HepG2 (cell line): Measurements from ENCODE around the gene AKR1A1. TPM values are rescaled to one million over a fixed set of nuclear protein-coding genes. Genes with fewer than 3 reads are reported as not detected.
A peak's percentile ranks its signal among the peaks of the same experiment; 100 is the strongest.

Experiments
- ARNTL ChIP-seq: sonication (generic); formaldehyde crosslinking; IDR thresholded peaks from 2 replicates; pipeline ENCODE4 v1.4.0; 2020; ENCODE audit warnings: mild to moderate bottlenecking, missing genetic modification reagents
- DPF2 ChIP-seq: sonication (generic); formaldehyde crosslinking; IDR thresholded peaks from 2 replicates; pipeline ENCODE4 v1.4.0; 2020; ENCODE audit warnings: mild to moderate bottlenecking, low read depth, missing genetic modification reagents, borderline replicate concordance
- EZH2 ChIP-seq: conservative IDR thresholded peaks from 2 replicates; pipeline ENCODE4 v1.6.1; 2012; ENCODE audit warnings: mild to moderate bottlenecking, low read depth, low read length, moderate library complexity
- GABPB1 ChIP-seq: IDR thresholded peaks from 2 replicates; pipeline ENCODE4 v1.6.1; 2016; ENCODE audit warnings: mild to moderate bottlenecking, missing genetic modification reagents, moderate library complexity, missing compliant biosample characterization
- GTF3A ChIP-seq: sonication (generic); formaldehyde crosslinking; conservative IDR thresholded peaks from 2 replicates; pipeline ENCODE4 v1.4.0; 2020; ENCODE audit warnings: mild to moderate bottlenecking, missing genetic modification reagents
- HES4 ChIP-seq: sonication (generic); formaldehyde crosslinking; IDR thresholded peaks from 2 replicates; pipeline ENCODE4 v1.9.0; 2021; ENCODE audit warnings: mild to moderate bottlenecking, missing genetic modification reagents, borderline replicate concordance
- KAT8 ChIP-seq: IDR thresholded peaks from 2 replicates; pipeline ENCODE4 v1.6.1; 2016; ENCODE audit warnings: missing genetic modification reagents, missing compliant biosample characterization
- MTF1 ChIP-seq: sonication (generic); formaldehyde crosslinking; IDR thresholded peaks from 2 replicates; pipeline ENCODE4 v1.5.0; 2020; ENCODE audit warnings: missing genetic modification reagents
- NR2F1 ChIP-seq, 2 experiments: fragments of 450-650 bp in 1 of 2; formaldehyde crosslinking in 1 of 2; IDR thresholded peaks; 2 replicates each; pipeline versions ENCODE4 v1.5.0 to v1.6.1; 2016 to 2020; ENCODE audit warnings: mild to moderate bottlenecking in 1 of 2, missing compliant biosample characterization in 1 of 2, missing genetic modification reagents in 1 of 2, moderate library complexity in 1 of 2
- PCBP1 ChIP-seq: fragments of 200-400 bp; formaldehyde crosslinking; IDR thresholded peaks from 2 replicates; pipeline ENCODE4 v1.6.1; 2017; ENCODE audit warnings: mild to moderate bottlenecking, low read depth, low read length, borderline replicate concordance
- PHF8 ChIP-seq: sonication (generic); formaldehyde crosslinking; IDR thresholded peaks from 2 replicates; pipeline ENCODE4 v1.5.0; 2020; ENCODE audit warnings: missing genetic modification reagents
- RBAK ChIP-seq: sonication (generic); formaldehyde crosslinking; IDR thresholded peaks from 2 replicates; pipeline ENCODE4 v1.5.1; 2020; ENCODE audit warnings: mild to moderate bottlenecking, missing genetic modification reagents
- SNRNP70 ChIP-seq: fragments of 200-400 bp; formaldehyde crosslinking; IDR thresholded peaks from 2 replicates; pipeline ENCODE4 v1.6.1; 2017; ENCODE audit warnings: mild to moderate bottlenecking, low read depth, low read length, moderate library complexity
- SOX13 ChIP-seq, 3 experiments: fragments of 450-650 bp in 1 of 3; sonication (generic) in 1 of 3; formaldehyde crosslinking in 1 of 3; IDR thresholded peaks in 2 of 3; conservative IDR thresholded peaks in 1 of 3; 2 replicates each; pipeline versions ENCODE4 v1.5.0 to v1.6.1; 2016 to 2020; ENCODE audit warnings: antibody characterized with exemption in 1 of 3, mild to moderate bottlenecking in 1 of 3, missing compliant biosample characterization in 1 of 3, missing genetic modification reagents in 1 of 3, moderate library complexity in 1 of 3
- TRIM24 ChIP-seq: sonication (generic); formaldehyde crosslinking; IDR thresholded peaks from 2 replicates; pipeline ENCODE4 v1.8.0; 2022; ENCODE audit warnings: mild to moderate bottlenecking, missing genetic modification reagents
- ZBTB38 ChIP-seq: sonication (generic); formaldehyde crosslinking; IDR thresholded peaks from 2 replicates; pipeline ENCODE4 v1.5.1; 2020; ENCODE audit warnings: mild to moderate bottlenecking, missing genetic modification reagents
- ZNF138 ChIP-seq: sonication (generic); formaldehyde crosslinking; IDR thresholded peaks from 2 replicates; pipeline ENCODE4 v1.5.0; 2020; ENCODE audit warnings: mild to moderate bottlenecking, low read depth, missing genetic modification reagents
- ZNF367 ChIP-seq: sonication (generic); formaldehyde crosslinking; IDR thresholded peaks from 2 replicates; pipeline ENCODE4 v1.4.0; 2020; ENCODE audit warnings: missing genetic modification reagents, borderline replicate concordance
- ZNF451 ChIP-seq: sonication (generic); formaldehyde crosslinking; IDR thresholded peaks from 2 replicates; pipeline ENCODE4 v1.5.0; 2020; ENCODE audit warnings: mild to moderate bottlenecking, missing genetic modification reagents
- ZNF850 ChIP-seq: sonication (generic); formaldehyde crosslinking; conservative IDR thresholded peaks from 2 replicates; pipeline ENCODE4 v1.9.0; 2021; ENCODE audit warnings: mild to moderate bottlenecking, missing genetic modification reagents
- polyA plus RNA-seq, 8 experiments: library from polyadenylated mRNA; depleted of rRNA in 3 of 8; stranded (reverse) in 7 of 8; unstranded in 1 of 8; fragments of >200 nt; fragmentation: Illumina TruSeq in 4 of 8; extraction: Trizol in 4 of 8; gene quantifications; 2 replicates each; pipeline versions ENCODE4 v1.2.1 to v1.2.3, GENCODE V29; 2011 to 2016; ENCODE audit warnings: low read depth in 4 of 8, missing spikeins in 1 of 8, mixed read lengths in 1 of 8; ENCODE audit not compliant: insufficient read depth in 1 of 8
- total RNA-seq, 5 experiments: library from RNA; depleted of rRNA; stranded (reverse); fragments of >200 nt; fragmentation: Illumina TruSeq; extraction: Trizol; gene quantifications; 2 replicates each; pipeline ENCODE4 v1.2.3, GENCODE V29; 2016; ENCODE audit warnings: low read depth in 1 of 5
- TF ChIP-seq, protein P1 (sequence below): sonication (generic); formaldehyde crosslinking; IDR thresholded peaks from 2 replicates; pipeline ENCODE4 v1.4.0; 2020; ENCODE audit warnings: missing genetic modification reagents, borderline replicate concordance
- TF ChIP-seq, protein P2 (sequence below): sonication (generic); formaldehyde crosslinking; IDR thresholded peaks from 2 replicates; pipeline ENCODE4 v1.4.0; 2020; ENCODE audit warnings: mild to moderate bottlenecking, missing genetic modification reagents
- TF ChIP-seq, protein P3 (sequence below): sonication (generic); formaldehyde crosslinking; IDR thresholded peaks from 2 replicates; pipeline ENCODE4 v1.4.0; 2020; ENCODE audit warnings: missing genetic modification reagents

Gene AKR1A1
- total and polyA plus RNA-seq, 2 of the 13 experiments (the other 11 are each of a cell fraction or from before 2014, with no cell fraction given), result 181 to 217 TPM

DNA sequence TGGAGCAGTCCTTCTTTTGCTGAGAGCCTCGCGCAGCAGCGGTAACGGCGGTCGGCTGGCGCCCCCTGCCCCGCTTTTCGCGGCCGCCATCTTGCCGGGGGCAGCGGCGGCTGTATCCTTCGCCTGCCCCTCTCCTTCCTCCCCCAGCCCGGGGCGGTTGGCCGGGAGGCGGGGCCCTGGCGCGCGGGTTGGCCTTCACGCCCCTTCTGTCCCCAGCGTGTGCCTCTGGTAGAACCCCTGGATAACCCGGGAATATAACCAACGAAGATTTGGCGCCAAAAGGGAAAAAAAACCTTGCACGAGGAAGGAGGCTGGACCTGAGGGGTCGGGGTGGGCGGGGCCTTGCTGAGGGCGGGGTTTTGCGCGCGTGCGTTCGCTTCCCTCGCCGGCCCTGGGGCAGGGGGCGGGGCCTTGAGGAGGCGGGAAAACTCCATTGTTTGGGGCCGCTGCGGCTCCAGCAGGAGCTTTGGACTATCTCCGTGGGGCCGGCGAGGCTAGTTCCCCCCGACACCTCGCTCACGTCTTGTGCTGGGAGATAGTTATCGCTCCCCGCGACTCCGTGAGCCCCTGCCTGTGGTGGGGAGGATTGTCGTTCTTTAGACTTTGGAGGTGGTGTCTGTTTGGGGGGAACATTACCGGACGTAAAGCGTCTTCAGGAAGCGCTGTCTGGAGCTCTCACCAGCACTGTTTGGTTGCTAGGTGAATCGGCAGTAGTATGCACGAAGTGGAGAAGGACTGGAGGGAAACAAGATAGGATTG is 33.9 kb downstream of the AKR1A1 start (continued):
- TF ChIP-seq EZH2 (no peak), DPF2 (CRISPR knock-in tag) (no peak), GTF3A (CRISPR knock-in tag) (no peak), ZNF850 (no peak), ZNF367 (no peak), ARNTL (CRISPR knock-in tag) (no peak), SNRNP70 (no peak), ZNF451 (CRISPR knock-in tag) (0 out of 2 replicates have a peak, but pooled peaks have one; percentile 37), PHF8 (CRISPR knock-in tag) (no peak), SOX13 (IDR thresholded peaks at IDR 0.05) (no peak), SOX13 (CRISPR knock-in tag; conservative IDR thresholded peaks at IDR 0.05 in 1 of 2, IDR thresholded peaks at IDR 0.05 in 1 of 2) (peak in 1 of 2 experiments; percentile 53; a peak in 1 of 4 replicates), RBAK (no peak), TRIM24 (CRISPR knock-in tag) (no peak), MTF1 (0 out of 2 replicates have a peak, but pooled peaks have one; percentile 17), GABPB1 (peak; percentile 65; the same call in 1 of the 2 replicates), KAT8 (CRISPR knock-in tag) (no peak; the same call in 1 of the 2 replicates), NR2F1 (CRISPR knock-in tag; IDR thresholded peaks at IDR 0.05) (no peak), ZBTB38 (CRISPR knock-in tag) (no peak), HES4 (CRISPR knock-in tag) (no peak), PCBP1 (no peak), ZNF138 (no peak)
- TF ChIP-seq, protein P1, sequence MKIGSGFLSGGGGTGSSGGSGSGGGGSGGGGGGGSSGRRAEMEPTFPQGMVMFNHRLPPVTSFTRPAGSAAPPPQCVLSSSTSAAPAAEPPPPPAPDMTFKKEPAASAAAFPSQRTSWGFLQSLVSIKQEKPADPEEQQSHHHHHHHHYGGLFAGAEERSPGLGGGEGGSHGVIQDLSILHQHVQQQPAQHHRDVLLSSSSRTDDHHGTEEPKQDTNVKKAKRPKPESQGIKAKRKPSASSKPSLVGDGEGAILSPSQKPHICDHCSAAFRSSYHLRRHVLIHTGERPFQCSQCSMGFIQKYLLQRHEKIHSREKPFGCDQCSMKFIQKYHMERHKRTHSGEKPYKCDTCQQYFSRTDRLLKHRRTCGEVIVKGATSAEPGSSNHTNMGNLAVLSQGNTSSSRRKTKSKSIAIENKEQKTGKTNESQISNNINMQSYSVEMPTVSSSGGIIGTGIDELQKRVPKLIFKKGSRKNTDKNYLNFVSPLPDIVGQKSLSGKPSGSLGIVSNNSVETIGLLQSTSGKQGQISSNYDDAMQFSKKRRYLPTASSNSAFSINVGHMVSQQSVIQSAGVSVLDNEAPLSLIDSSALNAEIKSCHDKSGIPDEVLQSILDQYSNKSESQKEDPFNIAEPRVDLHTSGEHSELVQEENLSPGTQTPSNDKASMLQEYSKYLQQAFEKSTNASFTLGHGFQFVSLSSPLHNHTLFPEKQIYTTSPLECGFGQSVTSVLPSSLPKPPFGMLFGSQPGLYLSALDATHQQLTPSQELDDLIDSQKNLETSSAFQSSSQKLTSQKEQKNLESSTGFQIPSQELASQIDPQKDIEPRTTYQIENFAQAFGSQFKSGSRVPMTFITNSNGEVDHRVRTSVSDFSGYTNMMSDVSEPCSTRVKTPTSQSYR (CRISPR knock-in tag), result no peak
- TF ChIP-seq, protein P2, sequence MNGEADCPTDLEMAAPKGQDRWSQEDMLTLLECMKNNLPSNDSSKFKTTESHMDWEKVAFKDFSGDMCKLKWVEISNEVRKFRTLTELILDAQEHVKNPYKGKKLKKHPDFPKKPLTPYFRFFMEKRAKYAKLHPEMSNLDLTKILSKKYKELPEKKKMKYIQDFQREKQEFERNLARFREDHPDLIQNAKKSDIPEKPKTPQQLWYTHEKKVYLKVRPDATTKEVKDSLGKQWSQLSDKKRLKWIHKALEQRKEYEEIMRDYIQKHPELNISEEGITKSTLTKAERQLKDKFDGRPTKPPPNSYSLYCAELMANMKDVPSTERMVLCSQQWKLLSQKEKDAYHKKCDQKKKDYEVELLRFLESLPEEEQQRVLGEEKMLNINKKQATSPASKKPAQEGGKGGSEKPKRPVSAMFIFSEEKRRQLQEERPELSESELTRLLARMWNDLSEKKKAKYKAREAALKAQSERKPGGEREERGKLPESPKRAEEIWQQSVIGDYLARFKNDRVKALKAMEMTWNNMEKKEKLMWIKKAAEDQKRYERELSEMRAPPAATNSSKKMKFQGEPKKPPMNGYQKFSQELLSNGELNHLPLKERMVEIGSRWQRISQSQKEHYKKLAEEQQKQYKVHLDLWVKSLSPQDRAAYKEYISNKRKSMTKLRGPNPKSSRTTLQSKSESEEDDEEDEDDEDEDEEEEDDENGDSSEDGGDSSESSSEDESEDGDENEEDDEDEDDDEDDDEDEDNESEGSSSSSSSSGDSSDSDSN (CRISPR knock-in tag), result no peak
- TF ChIP-seq, protein P3, sequence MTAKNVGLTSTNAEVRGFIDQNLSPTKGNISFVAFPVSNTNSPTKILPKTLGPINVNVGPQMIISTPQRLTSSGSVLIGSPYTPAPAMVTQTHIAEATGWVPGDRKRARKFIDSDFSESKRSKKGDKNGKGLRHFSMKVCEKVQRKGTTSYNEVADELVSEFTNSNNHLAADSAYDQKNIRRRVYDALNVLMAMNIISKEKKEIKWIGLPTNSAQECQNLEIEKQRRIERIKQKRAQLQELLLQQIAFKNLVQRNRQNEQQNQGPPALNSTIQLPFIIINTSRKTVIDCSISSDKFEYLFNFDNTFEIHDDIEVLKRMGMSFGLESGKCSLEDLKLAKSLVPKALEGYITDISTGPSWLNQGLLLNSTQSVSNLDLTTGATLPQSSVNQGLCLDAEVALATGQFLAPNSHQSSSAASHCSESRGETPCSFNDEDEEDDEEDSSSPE (CRISPR knock-in tag), result peak; percentile 95
